Chondrocyte (in vitro differentiated cells): ENCODE measurements around the gene MFSD6. TPM values are rescaled to one million over a fixed set of nuclear protein-coding genes. Genes with fewer than 3 reads are reported as not detected.
"Not testable (repeated sequence)": the region's sequence is repeated elsewhere in the genome, so short reads cannot be mapped to it uniquely, and the experiment has no call there.

Experiments used
- DNase-seq: peaks from one replicate; pipeline ENCODE4 v3.0.0; 2021; ENCODE audit warnings: mixed read lengths, low spot score
- H3K27ac Mint-ChIP-seq: one replicate; pipeline ENCODE4 v1.8.0; 2021; ENCODE audit warnings: mild to moderate bottlenecking, moderate library complexity, mixed read lengths; ENCODE audit not compliant: unreplicated experiment
- H3K27me3 Mint-ChIP-seq: 2 replicates; pipeline ENCODE4 v1.8.0; 2021; ENCODE audit warnings: low read depth, mixed read lengths
- H3K36me3 Mint-ChIP-seq: 2 replicates; pipeline ENCODE4 v1.8.0; 2021; ENCODE audit warnings: low read depth, mixed read lengths
- H3K4me1 Mint-ChIP-seq: 2 replicates; pipeline ENCODE4 v1.8.0; 2021; ENCODE audit warnings: low read depth, mild to moderate bottlenecking, mixed read lengths
- H3K4me3 Mint-ChIP-seq: one replicate; pipeline ENCODE4 v1.8.0; 2021; ENCODE audit warnings: mild to moderate bottlenecking, moderate library complexity, mixed read lengths; ENCODE audit not compliant: unreplicated experiment
- H3K9me3 Mint-ChIP-seq: 2 replicates; pipeline ENCODE4 v1.8.0; 2021; ENCODE audit warnings: low read depth, mixed read lengths
- long read RNA-seq: library from polyadenylated mRNA; stranded (forward); transcript quantifications from one replicate; pipeline ENCODE4 v2.0.0, GENCODE V29; 2021
- total RNA-seq: library from RNA; stranded (reverse); gene quantifications from 3 replicates; pipeline ENCODE4 v1.2.1, GENCODE V29; 2021
- TF ChIP-seq, protein P1 (sequence below): fragments of 200-600 bp; sonication (generic); IDR thresholded peaks from 2 replicates; pipeline ENCODE4 v1.5.0; 2021; ENCODE audit warnings: antibody characterized with exemption, mild to moderate bottlenecking, moderate library complexity

MFSD6 gene
- 5.9 to 8.4 TPM (median 6.9 TPM) in 3 replicates for total RNA-seq
- long read RNA-seq, full-length matches to known transcripts = 4 of 32 reads
- long read RNA-seq, partial matches to known transcripts = 1 of 32 reads
- long read RNA-seq, other reads (novel, unspliced or antisense) = 27 of 32 reads

DNA sequence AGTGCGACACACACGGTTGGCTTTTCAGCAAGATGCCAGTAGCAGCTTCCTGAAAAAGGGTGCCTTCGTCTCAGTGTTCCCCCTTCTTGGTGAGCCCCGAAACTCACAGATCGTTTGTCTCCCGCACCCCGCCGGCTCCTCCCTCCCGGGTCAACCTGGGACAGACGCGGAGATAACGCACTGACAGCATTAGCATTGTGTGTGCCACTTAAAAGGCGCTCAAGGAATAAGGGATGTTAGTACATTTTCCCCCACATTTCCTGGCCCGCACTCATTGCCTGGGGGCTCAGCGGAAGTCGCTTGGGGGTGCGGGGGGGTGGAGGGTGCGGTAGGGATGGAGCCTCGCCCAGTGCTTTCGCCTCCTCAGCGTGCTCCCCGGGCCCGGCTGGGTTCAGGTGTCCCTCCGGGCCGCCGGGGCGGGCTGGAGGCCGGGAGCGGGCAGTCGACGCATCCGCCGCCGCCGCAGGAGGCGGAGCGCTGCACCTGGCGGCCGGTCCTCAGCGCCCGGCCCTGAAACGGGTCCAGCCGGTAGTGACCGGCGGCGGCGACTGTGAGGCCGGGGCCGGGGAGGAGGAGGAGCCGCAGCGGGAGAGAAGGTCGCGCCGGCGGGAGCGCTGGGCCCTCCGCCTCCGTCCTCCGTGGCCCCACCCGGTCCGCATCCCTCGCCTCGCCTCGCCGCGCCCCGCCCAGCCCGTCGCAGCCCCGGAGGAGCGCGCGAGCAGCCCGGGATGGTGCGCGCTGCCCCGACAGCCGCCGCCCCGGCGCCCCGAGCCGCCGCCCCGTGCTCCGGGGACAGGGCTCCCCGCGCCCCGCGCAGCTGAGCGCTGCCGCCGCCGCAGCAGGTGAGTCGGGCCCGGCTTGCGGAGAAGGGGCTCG, at the start of gene MFSD6:
Gene MFSD6, plus strand, starts transcription at position 694 of the 876 bp plus-strand sequence. CDS start 27,675 bp downstream, outside the sequence.
- TF ChIP-seq, protein P1, sequence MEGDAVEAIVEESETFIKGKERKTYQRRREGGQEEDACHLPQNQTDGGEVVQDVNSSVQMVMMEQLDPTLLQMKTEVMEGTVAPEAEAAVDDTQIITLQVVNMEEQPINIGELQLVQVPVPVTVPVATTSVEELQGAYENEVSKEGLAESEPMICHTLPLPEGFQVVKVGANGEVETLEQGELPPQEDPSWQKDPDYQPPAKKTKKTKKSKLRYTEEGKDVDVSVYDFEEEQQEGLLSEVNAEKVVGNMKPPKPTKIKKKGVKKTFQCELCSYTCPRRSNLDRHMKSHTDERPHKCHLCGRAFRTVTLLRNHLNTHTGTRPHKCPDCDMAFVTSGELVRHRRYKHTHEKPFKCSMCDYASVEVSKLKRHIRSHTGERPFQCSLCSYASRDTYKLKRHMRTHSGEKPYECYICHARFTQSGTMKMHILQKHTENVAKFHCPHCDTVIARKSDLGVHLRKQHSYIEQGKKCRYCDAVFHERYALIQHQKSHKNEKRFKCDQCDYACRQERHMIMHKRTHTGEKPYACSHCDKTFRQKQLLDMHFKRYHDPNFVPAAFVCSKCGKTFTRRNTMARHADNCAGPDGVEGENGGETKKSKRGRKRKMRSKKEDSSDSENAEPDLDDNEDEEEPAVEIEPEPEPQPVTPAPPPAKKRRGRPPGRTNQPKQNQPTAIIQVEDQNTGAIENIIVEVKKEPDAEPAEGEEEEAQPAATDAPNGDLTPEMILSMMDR = no peak
- H3K27ac Mint-ChIP-seq = no peak within 1 kb of the TSS
- no peaks in the 10 kb centered on the region for H3K36me3 Mint-ChIP-seq
- H3K27me3 Mint-ChIP-seq = no peaks in the 10 kb centered on the region
- H3K4me3 Mint-ChIP-seq = peak within 1 kb of the TSS; percentile 63
- no peak for DNase-seq
- H3K4me1 Mint-ChIP-seq = peaks cover 4% of the 10 kb centered on the region
- H3K9me3 Mint-ChIP-seq = no peaks in the 10 kb centered on the region

DNA sequence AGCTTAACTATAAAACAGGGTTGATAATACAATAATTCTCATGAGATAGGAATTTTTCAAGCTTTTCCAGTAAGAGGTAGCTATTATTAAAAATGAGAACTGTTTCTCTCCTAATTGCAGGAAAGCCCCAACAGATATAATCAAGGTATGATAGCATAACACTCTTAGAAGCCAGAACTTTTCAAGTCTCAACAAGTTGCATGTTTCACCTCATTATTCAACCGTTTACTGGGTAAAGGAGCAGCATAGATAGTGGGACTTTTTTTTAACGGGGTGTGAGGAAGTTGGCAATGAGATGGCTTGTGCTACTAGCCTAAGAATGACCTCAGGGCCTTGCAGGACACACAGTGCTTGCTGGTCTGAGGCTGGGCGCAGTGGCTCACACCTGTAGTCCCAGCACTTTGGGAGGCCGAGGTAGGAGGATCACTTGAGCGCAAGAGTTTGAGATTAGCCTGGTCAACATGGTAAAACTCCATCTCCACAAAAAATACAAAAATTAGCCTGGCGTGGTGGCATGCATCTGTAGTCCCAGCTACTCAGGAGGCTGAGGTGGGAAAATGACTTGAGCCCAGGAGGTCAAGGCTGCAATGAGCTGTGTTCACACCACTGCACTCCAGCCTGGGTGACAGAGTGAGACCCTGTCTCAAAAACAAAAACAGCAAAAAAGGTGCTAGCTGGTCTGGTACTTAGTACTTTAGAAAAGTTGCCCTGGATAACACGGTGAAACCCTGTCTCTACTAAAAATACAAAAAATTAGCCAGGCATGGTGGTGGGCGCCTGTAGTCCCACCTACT, 49.3 kb upstream of the MFSD6 start:
- peak overlapping the region; percentile 72 for H3K4me3 Mint-ChIP-seq

DNA sequence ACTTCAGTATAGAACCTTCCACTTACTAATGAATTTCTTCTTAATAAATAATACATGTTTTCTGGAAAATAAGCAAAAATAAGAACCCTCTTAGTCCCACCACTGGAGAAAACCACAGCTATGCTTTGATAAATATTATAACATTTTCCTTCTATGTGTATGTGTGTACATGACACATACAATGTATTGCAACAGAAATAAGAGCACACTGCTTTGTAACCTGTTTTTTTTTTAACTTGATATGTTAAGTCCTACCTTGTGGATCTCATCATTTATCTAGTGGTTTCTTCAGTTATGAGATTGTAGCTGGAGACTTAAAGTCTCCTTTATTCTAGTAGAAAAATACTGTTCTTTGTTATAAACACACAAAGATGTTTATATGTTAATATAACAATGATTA, 47.6 kb upstream of the MFSD6 start:
- Mint-ChIP-seq H3K27me3 (no peaks in the 10 kb centered on the region), H3K4me1 (peaks cover 26% of the 10 kb centered on the region), H3K4me3 (no peak overlapping the region), H3K36me3 (peaks cover 2% of the 10 kb centered on the region), H3K27ac (peak overlapping the region; percentile 93), H3K9me3 (no peaks in the 10 kb centered on the region)
- no peak for DNase-seq
- TF ChIP-seq, protein P1 = no peak

More for the DNA sequence above, 49.3 kb upstream of the MFSD6 start:
- H3K27me3 Mint-ChIP-seq, DNase-seq, H3K9me3 Mint-ChIP-seq, H3K36me3 Mint-ChIP-seq: not testable (repeated sequence)
- peak overlapping the region; percentile 93 for H3K27ac Mint-ChIP-seq
- H3K4me1 Mint-ChIP-seq = peaks cover 26% of the 10 kb centered on the region

DNA sequence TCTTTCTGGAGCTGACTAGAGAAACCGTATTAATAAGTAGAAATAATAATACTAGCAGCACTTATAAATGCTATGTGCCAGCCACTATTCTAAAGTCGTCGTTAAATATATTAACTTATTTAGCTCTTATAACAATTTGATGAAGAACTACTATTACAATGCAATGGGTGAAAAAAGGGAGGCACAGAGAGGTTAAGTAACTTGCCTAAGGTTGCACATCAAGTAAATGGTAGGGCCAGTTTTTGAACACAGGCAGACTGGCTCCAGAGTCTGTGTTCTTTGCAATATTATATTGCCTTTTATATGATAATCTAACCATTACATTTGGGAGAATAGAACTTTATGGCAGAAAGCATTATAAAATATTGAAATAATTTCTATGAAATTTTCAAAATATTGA, 47.2 kb upstream of the MFSD6 start:
- DNase-seq = no peak
- TF ChIP-seq, protein P1 = no peak
- peaks cover 26% of the 10 kb centered on the region for H3K4me1 Mint-ChIP-seq
- H3K27me3 Mint-ChIP-seq = no peaks in the 10 kb centered on the region
- H3K4me3 Mint-ChIP-seq = no peak overlapping the region
- peaks cover 2% of the 10 kb centered on the region for H3K36me3 Mint-ChIP-seq
- no peaks in the 10 kb centered on the region for H3K9me3 Mint-ChIP-seq
- H3K27ac Mint-ChIP-seq = no peak overlapping the region

DNA sequence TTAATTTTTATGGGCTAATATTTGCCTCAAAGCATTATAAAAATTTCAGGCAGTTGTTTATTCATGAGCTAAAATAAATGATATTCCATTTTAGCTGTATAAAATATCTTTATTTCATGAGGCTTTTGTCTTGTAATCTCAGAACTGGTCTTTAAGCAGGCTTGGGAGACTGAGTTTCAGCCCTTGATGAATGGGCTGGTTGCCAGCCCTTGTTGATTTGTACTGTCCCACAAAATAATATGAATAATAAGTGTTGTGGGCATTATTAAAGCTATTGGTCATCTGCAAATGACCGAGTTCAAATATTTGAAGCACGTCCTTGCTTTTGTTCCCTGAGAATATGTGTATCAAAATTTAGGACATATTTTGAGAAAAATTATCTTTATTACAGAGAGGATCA, 46.6 kb upstream of the MFSD6 start:
- Mint-ChIP-seq H3K27me3 (no peaks in the 10 kb centered on the region), H3K4me1 (peaks cover 26% of the 10 kb centered on the region), H3K9me3 (no peaks in the 10 kb centered on the region), H3K4me3 (no peak overlapping the region), H3K27ac (no peak overlapping the region), H3K36me3 (peaks cover 2% of the 10 kb centered on the region)
- TF ChIP-seq, protein P1 = no peak
- DNase-seq = no peak
